GM18870 (cell line): ENCODE data around the gene AHSP.
A peak's percentile ranks its signal among the peaks of the same experiment; 100 is the strongest.
"Not testable (repeated sequence)": the region's sequence is repeated elsewhere in the genome, so short reads cannot be mapped to it uniquely, and the experiment has no call there.

ENCODE experiments used
- ATAC-seq: cut with Tn5 transposase; IDR thresholded peaks from one replicate; pipeline ENCODE4 v1.9.1; 2021; ENCODE audit warnings: moderate library complexity; ENCODE audit not compliant: unreplicated experiment

Gene AHSP, protein sequence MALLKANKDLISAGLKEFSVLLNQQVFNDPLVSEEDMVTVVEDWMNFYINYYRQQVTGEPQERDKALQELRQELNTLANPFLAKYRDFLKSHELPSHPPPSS

DNA sequence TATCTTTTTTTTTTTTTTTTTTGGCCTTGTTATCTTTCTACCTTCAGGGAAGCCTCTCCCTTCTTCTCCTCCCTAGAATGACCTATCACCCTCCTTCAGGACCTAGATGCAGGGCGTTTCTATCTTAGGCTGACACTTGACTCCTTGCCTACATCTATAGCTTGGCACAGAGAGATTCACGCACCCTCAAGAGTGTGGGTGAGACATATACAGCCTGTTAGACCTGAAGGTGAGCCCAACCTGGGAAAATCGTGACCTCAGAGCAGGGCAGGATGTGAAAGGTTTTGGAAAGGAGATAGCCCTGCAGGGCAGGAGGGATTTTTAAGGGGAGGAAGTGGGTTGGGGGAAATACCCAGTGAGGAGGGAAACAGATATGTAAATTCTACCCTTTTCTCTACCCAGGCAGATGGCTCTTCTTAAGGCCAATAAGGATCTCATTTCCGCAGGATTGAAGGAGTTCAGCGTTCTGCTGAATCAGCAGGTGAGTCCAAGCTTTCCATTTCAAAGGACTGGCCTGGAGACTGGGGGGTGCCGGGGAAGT lies at the start of gene AHSP:
Gene AHSP (plus strand): TSS at position 167 of the 541 bp plus-strand sequence. CDS start 240 bp downstream, at position 407.
- ATAC-seq = no peak

DNA sequence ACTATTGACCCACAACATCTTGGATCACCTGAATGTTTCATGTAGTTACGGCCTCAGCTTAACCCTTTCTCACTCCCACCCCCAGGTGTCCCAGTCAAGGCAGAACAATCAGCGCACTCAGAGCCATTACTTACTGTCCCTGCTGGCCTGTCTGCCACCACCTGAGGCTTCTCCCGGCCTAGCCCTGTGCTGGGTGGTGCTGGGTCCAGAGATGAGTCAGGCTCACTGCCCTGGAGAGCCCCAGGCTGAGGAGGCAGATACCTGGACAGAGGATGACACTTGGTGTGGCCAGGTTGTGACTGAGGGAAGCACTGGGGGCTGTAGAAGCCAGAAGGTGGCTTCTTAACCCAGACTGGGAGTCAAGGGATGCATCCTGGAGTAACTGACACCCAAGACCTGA lies 48.7 kb upstream of the AHSP start:
- no peak for ATAC-seq

DNA sequence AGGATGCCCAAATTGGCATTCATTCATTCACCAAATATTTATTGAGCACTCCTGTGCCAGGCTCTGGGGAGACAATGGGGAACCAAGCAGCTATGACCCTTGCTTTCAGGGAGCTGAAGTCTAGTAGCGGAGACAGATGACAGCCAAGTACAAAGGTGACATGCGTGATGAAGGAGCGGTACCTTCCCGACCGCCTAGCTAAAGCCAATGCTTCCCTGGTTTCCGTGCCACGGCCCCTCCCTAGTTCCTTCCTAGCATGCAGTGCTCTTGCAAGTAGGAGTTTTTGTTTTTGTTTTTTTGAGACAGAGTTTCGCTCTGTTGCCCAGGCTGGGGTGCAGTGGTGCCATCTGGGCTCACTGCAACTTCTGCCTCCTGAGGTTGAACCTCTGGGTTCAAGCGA lies 47.9 kb upstream of the AHSP start:
- ATAC-seq = no peak

DNA sequence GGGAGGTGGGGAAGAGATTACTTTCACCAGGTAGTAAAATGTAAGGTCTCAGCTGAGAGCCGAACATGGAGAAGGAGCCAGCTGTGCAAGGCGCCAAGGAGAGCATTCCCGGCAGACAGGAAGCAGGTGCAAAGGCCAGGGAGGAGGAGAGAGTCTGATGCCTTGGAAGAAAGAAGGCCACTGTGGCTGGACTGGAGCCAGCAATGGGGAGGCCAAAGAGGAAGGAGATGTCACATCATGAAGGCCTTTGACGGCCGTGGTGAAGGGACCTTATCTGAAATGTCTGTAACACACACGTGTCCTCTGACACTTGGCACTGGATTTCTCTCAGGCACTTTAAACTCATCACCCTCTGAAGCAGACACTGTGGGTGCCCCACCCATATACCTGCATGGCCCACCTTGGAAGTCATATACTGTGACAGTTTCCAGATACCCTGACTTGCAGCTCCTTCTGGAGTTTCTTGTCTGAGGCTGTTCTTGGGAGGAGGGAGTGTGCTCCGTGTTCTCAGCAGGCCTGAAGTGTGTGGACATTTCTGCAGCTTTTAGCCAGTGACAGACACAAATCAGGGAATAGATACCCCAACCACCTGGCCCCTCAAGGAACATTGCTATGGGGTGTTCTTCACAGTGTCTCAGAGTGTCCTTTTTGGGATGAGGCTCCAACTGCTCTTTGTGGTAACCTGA lies 46.7 kb upstream of the AHSP start:
- ATAC-seq = no peak

DNA sequence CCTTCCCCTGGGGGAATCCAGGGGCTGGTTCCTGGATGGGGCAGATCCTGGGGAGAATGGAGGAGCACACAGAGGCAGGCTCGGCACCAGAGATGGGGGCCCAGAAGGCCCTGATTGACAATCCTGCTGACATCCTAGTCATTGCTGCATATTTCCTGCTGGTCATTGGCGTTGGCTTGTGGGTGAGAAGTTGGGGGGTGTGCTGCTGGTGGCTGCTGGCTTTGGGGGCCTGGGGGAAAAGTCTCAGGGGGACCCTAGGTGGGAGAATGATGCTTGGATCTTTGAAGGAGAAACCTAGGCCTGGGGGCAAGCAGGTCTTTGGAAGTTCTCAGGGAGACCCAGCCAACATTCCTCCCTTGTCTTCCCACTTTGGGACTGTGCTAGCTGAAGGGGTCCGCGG lies 44.6 kb upstream of the AHSP start, which contains the start of gene SLC5A2:
Gene SLC5A2 (plus strand): TSS at position 43 of the 400 bp plus-strand sequence. CDS start 14 bp downstream, at position 57.
- no peak for ATAC-seq

DNA sequence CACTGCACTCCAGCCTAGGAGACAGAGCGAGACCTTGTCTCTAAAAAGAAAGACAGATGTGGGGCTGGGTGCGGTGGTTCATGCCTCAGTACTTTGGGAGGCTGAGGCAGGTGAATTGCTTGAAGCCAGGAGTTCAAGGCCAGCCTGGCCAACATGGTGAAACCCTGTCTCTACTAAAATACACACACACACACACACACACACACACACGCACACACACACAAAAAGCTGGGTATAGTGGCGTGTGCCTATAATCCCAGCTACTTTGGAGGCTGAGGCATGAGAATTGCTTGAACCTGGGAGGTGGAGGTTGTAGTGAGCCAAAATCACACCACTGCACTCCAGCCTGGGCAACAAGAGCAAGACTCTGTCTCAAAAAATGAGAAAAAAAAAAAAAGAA lies 43.7 kb upstream of the AHSP start:
- not testable (repeated sequence) for ATAC-seq

DNA sequence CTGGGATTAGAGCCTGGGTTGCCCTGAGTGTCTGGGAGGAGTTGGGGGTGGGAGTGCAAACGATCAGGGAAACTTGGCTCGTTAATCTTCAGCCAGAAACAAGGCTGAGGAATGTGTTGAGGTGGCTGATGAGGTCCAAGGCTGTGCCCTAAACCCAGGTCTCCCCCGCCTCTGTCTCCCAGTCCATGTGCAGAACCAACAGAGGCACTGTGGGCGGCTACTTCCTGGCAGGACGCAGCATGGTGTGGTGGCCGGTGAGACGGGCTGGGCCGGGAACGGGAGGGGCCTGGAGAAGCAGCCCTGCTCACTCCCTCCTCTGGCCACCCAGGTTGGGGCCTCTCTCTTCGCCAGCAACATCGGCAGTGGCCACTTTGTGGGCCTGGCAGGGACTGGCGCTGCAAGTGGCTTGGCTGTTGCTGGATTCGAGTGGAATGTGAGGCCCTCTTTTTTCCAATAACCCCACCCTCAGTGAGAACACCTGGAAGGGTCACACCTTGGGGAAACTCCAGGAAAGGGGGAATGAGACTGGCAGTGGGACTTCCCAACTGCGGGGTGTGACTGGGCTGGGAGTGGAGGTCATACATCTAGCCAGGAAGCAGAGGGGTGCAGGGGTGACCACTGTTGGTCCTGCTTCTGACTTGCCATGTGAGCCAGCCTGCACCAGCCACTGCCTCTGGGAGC lies 43.1 kb upstream of the AHSP start:
- no peak for ATAC-seq

DNA sequence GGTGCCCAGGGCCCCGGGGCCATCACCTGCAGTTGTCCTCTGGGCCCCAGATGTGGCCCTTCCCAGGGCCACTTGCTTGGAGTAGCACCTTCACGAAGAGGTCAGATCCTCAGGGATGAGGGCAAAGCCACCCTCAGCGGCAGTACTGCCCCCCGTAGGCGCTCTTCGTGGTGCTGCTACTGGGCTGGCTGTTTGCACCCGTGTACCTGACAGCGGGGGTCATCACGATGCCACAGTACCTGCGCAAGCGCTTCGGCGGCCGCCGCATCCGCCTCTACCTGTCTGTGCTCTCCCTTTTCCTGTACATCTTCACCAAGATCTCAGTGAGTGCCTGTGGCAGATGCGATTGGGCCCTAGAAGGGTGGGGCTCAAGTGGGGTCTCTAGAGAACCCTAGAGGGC lies 42.1 kb upstream of the AHSP start:
- ATAC-seq = no peak

DNA sequence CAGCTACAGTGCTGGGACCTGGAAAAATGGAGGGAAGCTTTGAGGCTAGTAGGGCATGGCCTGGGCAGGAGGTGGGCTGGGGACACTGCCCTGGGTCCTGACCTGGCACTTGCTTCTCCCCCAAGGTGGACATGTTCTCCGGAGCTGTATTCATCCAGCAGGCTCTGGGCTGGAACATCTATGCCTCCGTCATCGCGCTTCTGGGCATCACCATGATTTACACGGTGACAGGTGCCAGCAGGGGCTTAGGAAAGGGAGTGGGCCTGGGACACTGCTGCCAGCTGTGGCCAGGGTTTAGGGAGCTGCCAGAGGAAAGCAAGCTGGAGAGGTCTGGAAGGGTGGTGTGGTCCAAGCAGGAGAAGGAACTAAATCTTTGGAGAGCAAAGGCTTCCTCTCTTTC lies 41.7 kb upstream of the AHSP start:
- ATAC-seq = no peak

DNA sequence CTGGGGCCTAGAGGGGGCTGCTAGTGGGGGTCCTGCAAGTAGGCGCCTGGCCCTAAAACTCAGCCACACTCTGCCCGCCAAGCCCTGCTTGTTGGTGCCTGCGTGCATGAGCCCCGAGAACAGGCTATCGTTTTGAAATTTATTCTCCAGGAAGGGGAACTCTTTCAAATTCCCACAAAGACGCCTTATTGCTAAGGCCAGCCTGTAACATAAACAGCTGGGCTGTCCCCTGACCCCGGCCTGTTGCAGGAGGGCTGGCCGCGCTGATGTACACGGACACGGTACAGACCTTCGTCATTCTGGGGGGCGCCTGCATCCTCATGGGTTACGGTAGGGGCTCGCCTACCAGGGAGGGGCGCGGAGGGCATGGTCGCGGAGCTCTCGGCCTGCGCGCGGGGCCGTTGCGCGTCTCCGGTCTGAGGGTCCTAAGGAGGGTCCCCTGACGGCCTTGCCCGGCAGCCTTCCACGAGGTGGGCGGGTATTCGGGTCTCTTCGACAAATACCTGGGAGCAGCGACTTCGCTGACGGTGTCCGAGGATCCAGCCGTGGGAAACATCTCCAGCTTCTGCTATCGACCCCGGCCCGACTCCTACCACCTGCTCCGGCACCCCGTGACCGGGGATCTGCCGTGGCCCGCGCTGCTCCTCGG lies 40.5 kb upstream of the AHSP start:
- no peak for ATAC-seq

DNA sequence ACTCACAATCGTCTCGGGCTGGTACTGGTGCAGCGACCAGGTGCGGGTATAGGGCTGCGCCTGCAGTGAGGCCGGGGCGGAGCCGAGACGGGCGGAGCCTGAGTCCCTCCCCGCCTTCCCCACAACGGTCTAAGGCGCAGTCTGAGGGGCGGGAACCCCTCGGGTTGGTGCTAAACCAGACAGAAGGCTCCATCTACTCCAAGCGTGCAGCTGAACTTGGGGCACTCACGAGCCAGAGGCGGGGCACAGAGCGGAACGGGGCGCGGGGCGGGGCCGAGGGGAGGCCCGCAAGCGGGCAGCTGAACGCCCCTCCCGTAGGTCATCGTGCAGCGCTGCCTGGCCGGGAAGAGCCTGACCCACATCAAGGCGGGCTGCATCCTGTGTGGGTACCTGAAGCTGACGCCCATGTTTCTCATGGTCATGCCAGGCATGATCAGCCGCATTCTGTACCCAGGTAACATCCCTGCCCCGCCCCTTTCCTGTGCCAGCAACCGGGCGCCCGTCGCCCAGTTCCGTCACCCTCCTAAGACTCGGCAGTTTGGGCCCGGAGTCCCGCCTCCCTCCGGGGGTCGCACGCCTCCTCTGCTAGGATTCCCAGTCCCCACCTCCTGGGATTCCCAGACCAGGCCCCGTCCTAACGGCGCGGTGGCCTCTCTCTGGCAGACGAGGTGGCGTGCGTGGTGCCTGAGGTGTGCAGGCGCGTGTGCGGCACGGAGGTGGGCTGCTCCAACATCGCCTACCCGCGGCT lies 39.8 kb upstream of the AHSP start:
- peak; percentile 63 for ATAC-seq

DNA sequence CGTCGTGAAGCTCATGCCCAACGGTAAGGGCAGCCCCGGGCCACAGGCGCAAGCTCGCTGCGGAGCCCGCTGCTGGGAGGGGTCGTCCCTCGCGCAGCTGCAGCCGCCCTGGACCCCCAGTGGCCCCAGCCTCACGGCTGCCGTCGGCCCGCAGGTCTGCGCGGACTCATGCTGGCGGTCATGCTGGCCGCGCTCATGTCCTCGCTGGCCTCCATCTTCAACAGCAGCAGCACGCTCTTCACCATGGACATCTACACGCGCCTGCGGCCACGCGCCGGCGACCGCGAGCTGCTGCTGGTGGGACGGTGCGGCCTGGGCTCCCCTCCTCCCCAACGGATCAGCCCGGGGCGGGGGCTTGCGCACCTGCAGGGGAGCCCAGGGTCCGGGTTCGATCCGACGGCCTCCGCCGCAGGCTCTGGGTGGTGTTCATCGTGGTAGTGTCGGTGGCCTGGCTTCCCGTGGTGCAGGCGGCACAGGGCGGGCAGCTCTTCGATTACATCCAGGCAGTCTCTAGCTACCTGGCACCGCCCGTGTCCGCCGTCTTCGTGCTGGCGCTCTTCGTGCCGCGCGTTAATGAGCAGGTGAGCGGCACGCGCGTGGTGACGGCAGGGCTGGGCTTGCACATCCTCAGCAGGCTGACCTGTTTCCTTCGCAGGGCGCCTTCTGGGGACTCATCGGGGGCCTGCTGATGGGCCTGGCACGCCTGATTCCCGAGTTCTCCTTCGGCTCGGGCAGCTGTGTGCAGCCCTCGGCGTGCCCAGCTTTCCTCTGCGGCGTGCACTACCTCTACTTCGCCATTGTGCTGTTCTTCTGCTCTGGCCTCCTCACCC lies 39.0 kb upstream of the AHSP start:
- no peak for ATAC-seq

DNA sequence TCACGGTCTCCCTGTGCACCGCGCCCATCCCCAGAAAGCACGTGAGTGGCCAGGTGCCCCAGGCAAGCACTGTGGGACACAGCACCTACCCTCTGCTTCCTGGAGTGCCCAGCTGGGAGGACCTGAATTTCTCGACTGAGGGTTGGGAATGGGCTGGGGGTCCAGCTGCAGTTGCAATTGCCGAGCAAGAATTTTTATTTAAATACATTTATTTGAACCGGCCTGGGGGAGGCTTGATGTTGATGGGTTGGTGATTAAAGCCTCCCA lies 38.5 kb upstream of the AHSP start:
- ATAC-seq = no peak

DNA sequence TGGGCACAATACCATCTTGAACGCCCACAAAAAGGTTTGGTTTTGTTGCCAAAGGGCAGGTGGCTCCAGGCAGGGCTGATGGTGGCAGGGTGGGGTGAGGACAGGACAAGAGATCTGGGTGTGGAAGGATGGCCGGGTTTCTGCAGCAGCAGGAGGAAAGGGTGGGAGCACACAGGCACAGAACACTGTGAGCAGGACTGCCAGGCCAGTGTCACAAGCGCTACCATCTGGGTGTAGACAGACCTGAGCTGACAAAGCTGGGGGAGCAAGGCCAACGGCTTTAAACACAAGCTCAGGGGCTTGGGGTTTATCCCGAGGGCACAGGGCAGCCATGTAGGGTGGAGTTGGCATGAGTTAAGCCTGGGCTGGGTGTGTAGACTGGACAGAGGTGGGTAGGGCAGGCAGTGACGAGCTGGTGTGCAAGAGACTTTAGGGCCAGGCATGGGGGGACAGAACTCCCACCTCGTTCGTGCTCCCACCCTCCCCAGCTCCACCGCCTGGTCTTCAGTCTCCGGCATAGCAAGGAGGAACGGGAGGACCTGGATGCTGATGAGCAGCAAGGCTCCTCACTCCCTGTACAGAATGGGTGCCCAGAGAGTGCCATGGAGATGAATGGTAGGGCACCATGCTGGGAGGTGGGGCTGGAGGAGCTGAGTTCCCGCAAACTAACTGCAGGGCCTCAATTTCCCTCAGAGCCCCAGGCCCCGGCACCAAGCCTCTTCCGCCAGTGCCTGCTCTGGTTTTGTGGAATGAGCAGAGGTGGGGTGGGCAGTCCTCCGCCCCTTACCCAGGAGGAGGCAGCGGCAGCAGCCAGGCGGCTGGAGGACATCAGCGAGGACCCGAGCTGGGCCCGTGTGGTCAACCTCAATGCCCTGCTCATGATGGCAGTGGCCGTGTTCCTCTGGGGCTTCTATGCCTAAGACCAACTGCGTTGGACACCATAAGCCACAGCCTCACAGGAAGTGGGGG lies 37.8 kb upstream of the AHSP start:
- no peak for ATAC-seq

DNA sequence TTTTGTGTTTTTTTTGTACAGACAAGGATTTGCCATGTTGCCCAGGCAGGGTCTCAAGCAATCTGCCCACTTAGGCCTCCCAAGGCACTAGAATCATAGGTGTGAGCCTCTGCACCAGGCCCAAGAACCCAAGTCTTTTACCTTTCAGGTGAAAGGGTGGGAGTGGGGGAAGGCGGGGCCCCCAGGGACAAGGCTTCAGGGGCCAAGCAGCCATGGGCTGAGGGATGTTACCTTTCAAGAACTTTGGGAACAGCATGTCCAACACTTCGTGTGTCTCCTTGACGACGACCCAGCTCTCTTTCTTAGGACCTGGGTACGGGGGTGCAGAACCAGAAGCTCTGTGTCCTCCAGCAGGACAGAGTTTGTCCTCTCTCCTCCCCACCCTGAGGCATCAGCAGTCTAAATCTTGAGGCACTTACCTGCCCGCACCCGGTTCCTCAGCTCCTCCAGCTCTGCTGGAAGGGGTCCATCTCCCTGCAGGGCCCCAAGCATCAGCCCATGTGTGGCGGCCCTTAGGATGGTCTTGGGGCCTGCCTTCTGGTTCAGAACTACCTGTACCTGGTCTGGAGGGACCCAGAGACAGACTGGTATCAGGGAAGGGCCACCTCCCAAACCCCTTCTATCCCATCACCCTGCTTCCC lies 35.8 kb upstream of the AHSP start:
- no peak for ATAC-seq

DNA sequence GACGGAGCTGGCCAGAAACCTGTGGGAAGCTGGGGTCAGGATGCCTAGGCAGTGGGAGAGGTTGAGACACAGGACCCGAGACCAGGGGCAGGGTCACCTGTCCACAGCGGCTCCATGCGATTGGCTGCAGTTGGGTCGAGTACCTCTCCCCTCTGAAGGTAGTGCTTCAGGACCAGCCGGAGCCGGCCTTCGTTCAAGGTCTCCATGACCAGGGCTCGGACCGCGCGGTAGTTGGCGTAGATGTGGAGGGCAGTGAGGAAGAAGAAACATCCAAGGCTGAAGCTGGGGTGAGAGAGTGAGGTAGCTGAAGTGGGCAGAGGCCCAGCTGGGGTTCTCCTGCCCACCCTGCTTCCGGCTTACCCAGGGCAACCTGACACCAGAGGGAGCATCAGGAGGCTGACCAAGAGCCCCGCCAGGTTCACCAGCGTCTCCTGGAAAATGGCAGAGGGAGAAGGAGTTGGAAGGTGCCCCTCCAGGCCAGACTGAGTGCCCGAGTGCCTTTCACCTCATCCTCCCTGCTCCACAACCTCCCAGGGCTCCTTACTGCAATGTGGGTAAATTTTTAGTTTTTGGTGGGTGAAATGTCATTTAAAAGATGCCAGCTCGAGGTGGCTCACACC lies 34.1 kb upstream of the AHSP start:
- ATAC-seq = no peak

DNA sequence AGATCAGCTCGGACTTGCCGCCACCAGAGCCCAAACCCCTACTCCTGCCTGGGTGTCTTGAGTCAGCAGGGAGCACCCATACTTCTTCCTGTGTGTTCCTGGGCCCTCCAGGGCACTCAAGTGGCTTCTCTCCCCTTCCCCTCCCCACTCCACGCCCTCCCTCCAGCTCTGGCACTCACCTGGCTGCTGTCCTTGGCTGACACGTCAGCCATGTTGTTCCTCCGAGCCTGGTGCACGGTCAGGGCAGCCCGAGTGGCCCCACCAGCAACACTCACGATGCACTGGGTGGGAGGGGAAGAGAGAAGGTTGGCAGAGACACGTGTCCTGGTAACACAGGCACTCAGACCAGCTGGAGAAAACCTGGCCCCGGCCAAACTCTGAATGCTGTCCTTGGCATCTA lies 31.0 kb upstream of the AHSP start:
- ATAC-seq = no peak

DNA sequence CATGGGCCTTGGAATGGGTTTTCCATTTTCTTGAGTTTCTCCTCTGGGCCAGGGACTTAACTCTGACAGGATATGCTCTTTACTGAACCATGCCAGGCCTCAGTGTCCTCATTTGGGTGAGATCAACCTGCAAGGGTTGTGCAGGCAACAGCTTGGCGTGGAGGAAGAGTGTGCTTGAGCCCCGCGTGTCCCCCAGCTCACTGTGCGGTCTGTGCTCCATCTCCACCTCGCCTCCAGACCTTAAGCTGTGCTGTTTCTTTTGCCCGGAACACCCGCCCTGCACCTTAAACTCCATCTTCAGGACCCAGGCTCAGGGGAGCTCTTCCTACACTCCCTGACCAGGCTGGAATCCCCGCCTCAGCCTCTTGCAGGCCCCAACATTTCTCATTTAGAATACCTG lies 29.2 kb upstream of the AHSP start:
- no peak for ATAC-seq
